ENCODE results near the gene EIF3J.

Gene EIF3J

DNA sequence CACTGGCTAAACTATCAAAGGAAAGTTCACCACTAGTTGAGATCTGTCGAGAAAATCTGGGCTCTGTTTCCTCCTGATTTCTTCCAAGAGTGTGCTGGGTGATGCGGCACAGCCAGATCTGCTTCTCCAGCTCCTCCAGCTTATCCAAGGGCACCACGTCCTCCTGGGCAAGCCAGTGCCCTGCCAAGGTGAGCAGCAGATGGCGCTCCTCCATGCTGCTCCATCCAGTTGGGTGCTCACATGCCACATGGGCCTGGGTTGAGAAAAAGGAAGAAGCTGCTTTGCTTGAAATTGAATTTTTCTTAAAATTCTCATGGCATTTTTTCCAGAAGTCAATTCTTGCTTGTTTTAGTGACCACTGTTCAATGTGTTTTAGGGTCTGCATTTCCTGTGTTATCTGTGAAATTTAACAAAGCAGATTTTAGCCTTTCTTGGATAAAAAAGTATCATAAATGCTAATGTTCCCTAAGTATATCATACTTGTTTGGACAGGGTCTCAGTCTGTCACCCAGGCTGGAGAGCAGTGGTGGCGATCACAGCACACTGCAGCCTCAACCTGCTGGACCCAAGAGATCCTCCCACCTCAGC, 47.3 kb downstream of the EIF3J start:
- no peak for DNase-seq (ENCODE audit: low spot score)
- H3K27ac ChIP-seq = 0 out of 2 replicates have a peak overlapping the region, but pooled peaks have one; percentile 6
- POLR2A ChIA-PET (ENCODE audit: low non-redundant PET) = no interaction called here
- CTCF ChIA-PET = interaction anchor here (0.6 kb wide), 4 partner anchors 21 to 368 kb away, joined by 3 to 9 read pairs (median 3); no protein-coding TSS in a partner anchor
- TF ChIP-seq, protein P1, sequence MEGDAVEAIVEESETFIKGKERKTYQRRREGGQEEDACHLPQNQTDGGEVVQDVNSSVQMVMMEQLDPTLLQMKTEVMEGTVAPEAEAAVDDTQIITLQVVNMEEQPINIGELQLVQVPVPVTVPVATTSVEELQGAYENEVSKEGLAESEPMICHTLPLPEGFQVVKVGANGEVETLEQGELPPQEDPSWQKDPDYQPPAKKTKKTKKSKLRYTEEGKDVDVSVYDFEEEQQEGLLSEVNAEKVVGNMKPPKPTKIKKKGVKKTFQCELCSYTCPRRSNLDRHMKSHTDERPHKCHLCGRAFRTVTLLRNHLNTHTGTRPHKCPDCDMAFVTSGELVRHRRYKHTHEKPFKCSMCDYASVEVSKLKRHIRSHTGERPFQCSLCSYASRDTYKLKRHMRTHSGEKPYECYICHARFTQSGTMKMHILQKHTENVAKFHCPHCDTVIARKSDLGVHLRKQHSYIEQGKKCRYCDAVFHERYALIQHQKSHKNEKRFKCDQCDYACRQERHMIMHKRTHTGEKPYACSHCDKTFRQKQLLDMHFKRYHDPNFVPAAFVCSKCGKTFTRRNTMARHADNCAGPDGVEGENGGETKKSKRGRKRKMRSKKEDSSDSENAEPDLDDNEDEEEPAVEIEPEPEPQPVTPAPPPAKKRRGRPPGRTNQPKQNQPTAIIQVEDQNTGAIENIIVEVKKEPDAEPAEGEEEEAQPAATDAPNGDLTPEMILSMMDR (conservative IDR thresholded peaks at IDR 0.05; ENCODE audit: low read depth) = peak; percentile 73

DNA sequence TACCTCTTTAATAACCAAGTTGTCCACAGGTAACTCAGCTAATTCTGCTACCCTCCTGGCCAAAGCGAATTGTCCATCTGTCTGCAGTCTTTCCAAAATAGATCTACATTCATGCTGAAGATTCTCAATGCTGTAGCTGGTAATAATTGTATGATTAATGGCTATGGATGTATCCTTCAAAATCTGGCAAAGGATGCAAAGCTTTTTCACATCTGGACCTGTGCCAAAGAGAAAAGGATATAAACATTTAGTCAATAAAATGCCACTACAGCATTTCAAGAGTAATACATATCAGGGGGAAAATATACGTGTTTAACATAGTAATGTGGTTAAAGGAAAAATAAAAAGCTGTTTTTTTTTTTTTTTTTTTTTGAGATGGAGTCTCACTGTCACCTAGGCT, 48.7 kb downstream of the EIF3J start:
- TF ChIP-seq, protein P1 (conservative IDR thresholded peaks at IDR 0.05; ENCODE audit: low read depth) = no peak
- no peak overlapping the region for H3K27ac ChIP-seq
- no peak for DNase-seq (ENCODE audit: low spot score)
- POLR2A ChIA-PET (ENCODE audit: low non-redundant PET) = interaction anchor here (0.5 kb wide), 1 partner anchor 49 kb away, joined by 4 read pairs; no protein-coding TSS in a partner anchor
- CTCF ChIA-PET = interaction anchor here (0.8 to 1.1 kb wide), 3 partner anchors 13 to 153 kb away, joined by 3 to 4 read pairs (median 4); partner anchors contain the start of gene TRIM69

DNA sequence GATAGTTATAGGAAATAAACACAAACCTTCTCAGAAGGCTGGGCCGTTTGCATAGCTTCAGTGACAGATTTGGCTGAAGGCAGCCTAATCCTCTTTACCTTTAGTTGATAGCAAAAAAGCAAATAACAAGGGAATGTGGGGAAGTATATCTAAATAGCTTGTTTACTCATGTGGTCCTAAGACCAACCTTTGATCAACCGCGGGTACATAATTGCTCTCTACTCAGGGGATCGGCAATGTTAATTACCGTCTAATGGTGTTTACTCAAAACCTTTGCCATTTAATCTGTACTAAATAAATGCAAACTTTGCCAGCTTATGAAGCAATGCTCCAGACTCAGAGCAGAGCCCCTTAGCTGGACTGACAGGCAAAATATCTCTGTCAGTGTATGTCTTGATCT, 51.6 kb downstream of the EIF3J start:
- POLR2A ChIA-PET (ENCODE audit: low non-redundant PET) = no interaction called here
- no peak overlapping the region for H3K27ac ChIP-seq
- DNase-seq (ENCODE audit: low spot score) = no peak
- CTCF ChIA-PET = interaction anchor here (0.6 to 1.3 kb wide), 2 partner anchors 10 to 37 kb away, joined by 3 to 4 read pairs; no protein-coding TSS in a partner anchor
- TF ChIP-seq, protein P1 (conservative IDR thresholded peaks at IDR 0.05; ENCODE audit: low read depth) = no peak

DNA sequence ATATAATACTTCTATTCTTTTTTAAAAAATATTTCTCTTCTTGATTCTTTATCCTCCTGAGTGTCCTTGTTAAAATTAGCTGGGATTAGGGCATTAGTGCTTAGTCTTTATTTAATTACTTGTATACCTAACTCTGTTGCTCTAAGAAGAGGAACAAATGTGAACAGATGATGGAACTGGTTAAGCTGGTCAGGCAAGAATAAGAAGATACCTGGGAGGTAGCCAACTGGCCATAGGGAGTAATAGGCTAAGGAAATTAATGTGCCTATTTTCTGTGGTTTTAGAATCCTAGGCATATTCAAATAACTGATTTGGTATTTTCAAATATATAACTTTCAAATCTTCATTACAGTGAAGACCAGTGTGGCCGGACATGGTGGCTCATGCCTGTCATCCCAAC, 54.4 kb downstream of the EIF3J start:
- H3K27ac ChIP-seq = no peak overlapping the region
- no peak for DNase-seq (ENCODE audit: low spot score)
- TF ChIP-seq, protein P1 (conservative IDR thresholded peaks at IDR 0.05; ENCODE audit: low read depth) = no peak
- CTCF ChIA-PET = no interaction called here
- POLR2A ChIA-PET (ENCODE audit: low non-redundant PET) = no interaction called here

DNA sequence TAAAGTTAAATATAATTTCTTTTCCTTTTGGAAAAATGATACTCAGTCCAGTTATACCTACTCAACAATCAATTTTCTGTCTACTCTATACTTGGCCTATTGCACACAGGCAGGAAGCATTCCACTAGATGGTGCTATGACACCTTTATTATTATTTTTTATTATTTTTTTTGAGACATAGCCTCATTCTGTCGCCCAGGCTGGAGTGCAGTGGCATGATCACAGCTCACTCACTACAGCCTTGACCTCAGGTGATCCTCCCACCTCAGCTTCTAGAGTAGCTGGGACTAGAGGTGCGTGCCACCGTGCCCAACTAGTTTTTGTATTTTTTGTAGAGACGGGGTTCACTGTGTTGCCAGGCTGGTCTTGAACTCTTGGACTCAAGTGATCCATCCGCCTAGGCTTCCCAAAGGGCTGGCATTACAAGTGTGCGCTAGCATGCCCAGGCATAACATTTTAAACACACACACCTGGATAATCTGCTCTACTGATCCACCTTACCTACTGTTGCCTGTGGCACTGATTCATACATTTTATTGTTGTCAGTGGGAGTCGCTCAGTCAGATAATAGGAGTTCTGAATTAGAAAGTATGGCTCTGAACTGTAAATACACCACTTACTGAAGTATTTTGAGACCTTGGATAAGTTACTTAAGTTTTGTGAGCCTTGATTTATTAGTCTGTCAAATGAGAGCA, 56.2 kb downstream of the EIF3J start:
- H3K27ac ChIP-seq = no peak overlapping the region
- ChIA-PET POLR2A (ENCODE audit: low non-redundant PET) (interaction anchor here (0.7 kb wide), 1 partner anchor 124 kb away, joined by 3 read pairs; no protein-coding TSS in a partner anchor), CTCF (interaction anchor here (0.6 to 1.2 kb wide), 3 partner anchors 18 to 144 kb away, joined by 3 to 4 read pairs (median 3); no protein-coding TSS in a partner anchor)
- no peak for DNase-seq (ENCODE audit: low spot score)
- TF ChIP-seq, protein P1 (conservative IDR thresholded peaks at IDR 0.05; ENCODE audit: low read depth) = peak; percentile 58

DNA sequence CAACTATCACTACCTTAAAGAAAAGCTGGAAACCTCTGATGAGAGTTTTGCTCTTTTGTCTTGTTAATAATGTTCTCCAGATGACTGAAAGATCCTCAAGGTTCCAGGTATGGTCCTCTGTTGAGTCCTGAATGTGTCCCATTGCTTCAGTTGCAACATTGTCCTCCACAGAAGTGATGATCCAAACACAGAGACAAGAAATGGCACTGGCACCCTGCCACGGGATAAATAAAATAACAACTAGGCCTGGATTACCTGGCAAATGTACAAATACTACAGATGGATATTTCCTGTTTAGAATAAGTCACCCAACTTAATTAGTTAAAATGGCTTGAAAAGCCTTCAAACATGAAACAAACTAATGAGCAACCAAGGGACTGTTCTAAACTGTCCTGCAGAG, 58.3 kb downstream of the EIF3J start:
- TF ChIP-seq, protein P1 (conservative IDR thresholded peaks at IDR 0.05; ENCODE audit: low read depth) = no peak
- ChIA-PET POLR2A (ENCODE audit: low non-redundant PET) (no interaction called here), CTCF (no interaction called here)
- H3K27ac ChIP-seq = no peak overlapping the region
- no peak for DNase-seq (ENCODE audit: low spot score)
